HepG2 (cell line): ENCODE results near the gene DPY30. TPM values are rescaled to one million over a fixed set of nuclear protein-coding genes. Genes with fewer than 3 reads are reported as not detected.

Experiments
- ASH2L ChIP-seq: fragments of 300-600, 200-600 bp; sonication (generic); IDR thresholded peaks from 2 replicates; pipeline ENCODE4 v1.7.0; 2017; ENCODE audit warnings: low read depth, mild to moderate bottlenecking, moderate library complexity, mixed read lengths, low read length; ENCODE audit not compliant: insufficient read length
- HNRNPK ChIP-seq: fragments of 200-400 bp; formaldehyde crosslinking; IDR thresholded peaks from 2 replicates; pipeline ENCODE4 v1.6.1; 2018; ENCODE audit warnings: low read length, low read depth, moderate library complexity, mild to moderate bottlenecking; ENCODE audit not compliant: poor library complexity, severe bottlenecking
- ISL2 ChIP-seq: sonication (generic); formaldehyde crosslinking; IDR thresholded peaks from 2 replicates; pipeline ENCODE4 v1.5.0; 2020; ENCODE audit warnings: missing genetic modification reagents
- PRDM4 ChIP-seq: sonication (generic); formaldehyde crosslinking; IDR thresholded peaks from 2 replicates; pipeline ENCODE4 v1.9.0; 2021; ENCODE audit warnings: missing genetic modification reagents, borderline replicate concordance
- PTBP1 ChIP-seq: fragments of 200-400 bp; formaldehyde crosslinking; IDR thresholded peaks from 2 replicates; pipeline ENCODE4 v1.6.1; 2018; ENCODE audit warnings: low read length, low read depth; ENCODE audit not compliant: poor library complexity, severe bottlenecking
- SALL2 ChIP-seq: sonication (generic); formaldehyde crosslinking; IDR thresholded peaks from 2 replicates; pipeline ENCODE4 v1.8.1; 2023; ENCODE audit warnings: mild to moderate bottlenecking, missing genetic modification reagents, inconsistent platforms
- SP1 ChIP-seq, 2 experiments: fragments of 450-650 bp in 1 of 2; sonication (generic) in 1 of 2; formaldehyde crosslinking in 1 of 2; IDR thresholded peaks; 2 replicates each; pipeline versions ENCODE4 v1.4.0 to v1.6.1; 2016 to 2020; ENCODE audit warnings: missing genetic modification reagents in 1 of 2
- TOE1 ChIP-seq: sonication (generic); formaldehyde crosslinking; IDR thresholded peaks from 2 replicates; pipeline ENCODE4 v1.4.0; 2020; ENCODE audit warnings: mild to moderate bottlenecking, missing genetic modification reagents
- TOPORS ChIP-seq: sonication (generic); formaldehyde crosslinking; IDR thresholded peaks from 2 replicates; pipeline ENCODE4 v1.8.0; 2023; ENCODE audit warnings: mild to moderate bottlenecking, missing genetic modification reagents
- TP53 ChIP-seq: sonication (generic); formaldehyde crosslinking; conservative IDR thresholded peaks from 2 replicates; pipeline ENCODE4 v1.4.0; 2020; ENCODE audit warnings: missing genetic modification reagents
- YEATS4 ChIP-seq: sonication (generic); formaldehyde crosslinking; IDR thresholded peaks from 2 replicates; pipeline ENCODE4 v1.4.0; 2020; ENCODE audit warnings: missing genetic modification reagents, borderline replicate concordance
- ZBTB40 ChIP-seq, 2 experiments: fragments of 450-650 bp in 1 of 2; sonication (generic) in 1 of 2; formaldehyde crosslinking in 1 of 2; IDR thresholded peaks; 2 replicates each; pipeline versions ENCODE4 v1.6.1 to v1.8.0; 2016 to 2022; ENCODE audit warnings: antibody characterized with exemption in 1 of 2, mild to moderate bottlenecking in 1 of 2, missing genetic modification reagents in 1 of 2
- ZFP36L1 ChIP-seq: sonication (generic); formaldehyde crosslinking; IDR thresholded peaks from 2 replicates; pipeline ENCODE4 v1.8.0; 2022; ENCODE audit warnings: mild to moderate bottlenecking, missing genetic modification reagents, moderate library complexity
- ZNF501 ChIP-seq: sonication (generic); formaldehyde crosslinking; IDR thresholded peaks from 2 replicates; pipeline ENCODE4 v1.5.1; 2020; ENCODE audit warnings: mild to moderate bottlenecking, moderate library complexity, missing genetic modification reagents
- ZNF75D ChIP-seq: sonication (generic); formaldehyde crosslinking; IDR thresholded peaks from 2 replicates; pipeline ENCODE4 v1.8.1; 2023; ENCODE audit warnings: missing genetic modification reagents, mild to moderate bottlenecking, borderline replicate concordance
- polyA plus RNA-seq, 8 experiments: library from polyadenylated mRNA; depleted of rRNA in 3 of 8; stranded (reverse) in 7 of 8; unstranded in 1 of 8; fragments of >200 nt; fragmentation: Illumina TruSeq in 4 of 8; extraction: Trizol in 4 of 8; gene quantifications; 2 replicates each; pipeline versions ENCODE4 v1.2.1 to v1.2.3, GENCODE V29; 2011 to 2016; ENCODE audit warnings: low read depth in 4 of 8, missing spikeins in 1 of 8, mixed read lengths in 1 of 8; ENCODE audit not compliant: insufficient read depth in 1 of 8
- total RNA-seq, 5 experiments: library from RNA; depleted of rRNA; stranded (reverse); fragments of >200 nt; fragmentation: Illumina TruSeq; extraction: Trizol; gene quantifications; 2 replicates each; pipeline ENCODE4 v1.2.3, GENCODE V29; 2016; ENCODE audit warnings: low read depth in 1 of 5

DPY30 gene
- total and polyA plus RNA-seq, 2 of the 13 experiments (the other 11 are each of a cell fraction or from before 2014, with no cell fraction given) = 98.1 to 118 TPM

GRCh38 chr2:32010670-32011484 is 28.7 kb downstream of the DPY30 start, which contains the start of gene MEMO1 (continued):
- TF ChIP-seq ZFP36L1 = peak; percentile 90; the same call in 1 of the 2 replicates
- 0 out of 2 replicates have a peak, but pooled peaks have one; percentile 43 for TF ChIP-seq TOE1 (CRISPR knock-in tag)
- TF ChIP-seq ASH2L = peak; percentile 98
- TF ChIP-seq SALL2 (CRISPR knock-in tag) = peak; percentile 95
- TF ChIP-seq YEATS4 (CRISPR knock-in tag) = peak; percentile 98
- no peak for TF ChIP-seq ZBTB40 (IDR thresholded peaks at IDR 0.05)
- peak; percentile 79 for TF ChIP-seq ZBTB40 (CRISPR knock-in tag; IDR thresholded peaks at IDR 0.05)
- peak; percentile 52 for TF ChIP-seq HNRNPK
- peak; percentile 99 for TF ChIP-seq PTBP1
- TF ChIP-seq TP53 (CRISPR knock-in tag) = peak; percentile 80; the same call in 1 of the 2 replicates
- peak; percentile 86 for TF ChIP-seq ISL2
- no peak for TF ChIP-seq SP1 (IDR thresholded peaks at IDR 0.05)
- TF ChIP-seq SP1 (CRISPR knock-in tag; IDR thresholded peaks at IDR 0.05) = peak; percentile 79
- TF ChIP-seq TOPORS (CRISPR knock-in tag) = peak; percentile 88
- TF ChIP-seq ZNF501 (CRISPR knock-in tag) = peak; percentile 96
- TF ChIP-seq ZNF75D (CRISPR knock-in tag) = peak; percentile 79; the same call in 1 of the 2 replicates
- TF ChIP-seq PRDM4 (CRISPR knock-in tag) = no peak
